ENCODE measurements around the gene SLC22A23.
A peak's percentile ranks its signal among the peaks of the same experiment; 100 is the strongest.

Gene SLC22A23

DNA sequence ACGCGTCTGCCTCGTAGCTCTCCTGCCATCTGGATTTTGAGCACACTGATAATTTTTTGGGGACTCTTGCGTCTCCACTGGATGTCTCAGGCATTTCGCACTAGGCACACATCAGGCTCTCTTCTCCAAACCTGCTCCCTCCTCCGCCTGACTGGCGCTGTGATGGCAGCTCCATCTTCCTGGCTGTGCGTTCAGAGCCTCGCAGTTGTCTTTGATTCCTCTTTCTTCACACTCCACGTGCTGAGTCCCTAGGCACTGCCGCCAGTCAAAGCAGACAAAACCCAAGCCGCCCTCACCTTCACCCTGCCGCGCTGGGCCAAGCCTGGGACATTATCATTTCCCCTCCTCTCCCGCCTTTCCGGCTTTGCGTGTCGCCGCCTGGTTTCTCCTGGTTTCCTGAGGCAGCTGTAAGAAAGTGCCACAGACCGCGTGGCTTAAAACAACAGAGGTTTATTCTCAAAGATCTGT, 197.3 kb downstream of the SLC22A23 start:
- H3K27ac ChIP-seq (ENCODE audit: poor library complexity, severe bottlenecking) = peak overlapping the region; percentile 45
- DNase-seq (ENCODE audit: low spot score) = no peak

DNA sequence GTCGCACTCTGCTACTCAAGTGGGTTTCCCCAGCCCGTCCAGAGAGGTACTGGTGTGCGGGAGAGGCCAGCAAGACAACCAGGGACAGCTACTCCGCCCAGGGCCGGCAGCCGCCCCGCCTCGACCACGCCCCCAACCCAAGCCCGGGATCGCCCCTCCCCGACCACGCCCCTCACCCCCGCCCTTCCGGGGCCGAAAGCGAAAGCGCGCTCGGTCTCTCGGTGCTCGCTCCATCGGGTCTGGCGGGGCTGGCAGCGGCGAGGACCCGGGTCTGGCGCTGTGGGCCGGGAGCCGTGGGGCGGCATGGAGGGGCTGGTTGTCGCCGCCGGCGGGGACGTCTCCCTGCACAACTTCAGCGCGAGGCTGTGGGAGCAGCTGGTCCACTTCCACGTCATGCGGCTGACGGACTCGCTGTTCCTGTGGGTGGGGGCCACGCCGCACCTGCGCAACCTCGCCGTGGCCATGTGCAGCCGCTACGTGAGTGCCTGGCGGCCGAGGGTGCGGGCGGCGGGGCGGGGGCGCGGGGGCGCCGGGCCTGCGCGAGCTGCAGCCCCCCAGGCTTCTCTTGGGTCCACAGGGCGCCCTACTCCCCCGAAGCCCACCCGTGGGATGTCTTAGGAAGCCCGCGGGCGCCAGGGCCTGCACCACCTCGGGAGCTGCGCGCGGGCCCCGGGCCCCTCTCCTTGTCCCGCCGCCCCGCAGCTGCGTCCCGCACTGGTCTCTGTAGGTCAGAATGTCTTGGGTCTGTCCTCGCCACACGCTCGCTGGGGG, 197.9 kb downstream of the SLC22A23 start, which contains the start of gene PSMG4:
TSS of gene PSMG4 (plus strand) at position 228 of the 771 bp plus-strand sequence. CDS start at position 304, 76 bp downstream.
- ATAC-seq (ENCODE audit: low read depth) = peak; percentile 86
- H3K4me3 ChIP-seq (ENCODE audit: severe bottlenecking) = peak within 1 kb of the TSS; percentile 69
- H3K36me3 ChIP-seq (ENCODE audit: low read depth) = peaks cover 24% of the 10 kb centered on the region
- peak; percentile 90 for DNase-seq (ENCODE audit: low spot score)
- peak within 1 kb of the TSS; percentile 45 for H3K27ac ChIP-seq (ENCODE audit: poor library complexity, severe bottlenecking)
- no peaks in the 10 kb centered on the region for H3K9me3 ChIP-seq (ENCODE audit: severe bottlenecking)
- TF ChIP-seq, protein P1, sequence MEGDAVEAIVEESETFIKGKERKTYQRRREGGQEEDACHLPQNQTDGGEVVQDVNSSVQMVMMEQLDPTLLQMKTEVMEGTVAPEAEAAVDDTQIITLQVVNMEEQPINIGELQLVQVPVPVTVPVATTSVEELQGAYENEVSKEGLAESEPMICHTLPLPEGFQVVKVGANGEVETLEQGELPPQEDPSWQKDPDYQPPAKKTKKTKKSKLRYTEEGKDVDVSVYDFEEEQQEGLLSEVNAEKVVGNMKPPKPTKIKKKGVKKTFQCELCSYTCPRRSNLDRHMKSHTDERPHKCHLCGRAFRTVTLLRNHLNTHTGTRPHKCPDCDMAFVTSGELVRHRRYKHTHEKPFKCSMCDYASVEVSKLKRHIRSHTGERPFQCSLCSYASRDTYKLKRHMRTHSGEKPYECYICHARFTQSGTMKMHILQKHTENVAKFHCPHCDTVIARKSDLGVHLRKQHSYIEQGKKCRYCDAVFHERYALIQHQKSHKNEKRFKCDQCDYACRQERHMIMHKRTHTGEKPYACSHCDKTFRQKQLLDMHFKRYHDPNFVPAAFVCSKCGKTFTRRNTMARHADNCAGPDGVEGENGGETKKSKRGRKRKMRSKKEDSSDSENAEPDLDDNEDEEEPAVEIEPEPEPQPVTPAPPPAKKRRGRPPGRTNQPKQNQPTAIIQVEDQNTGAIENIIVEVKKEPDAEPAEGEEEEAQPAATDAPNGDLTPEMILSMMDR (IDR thresholded peaks at IDR 0.05; ENCODE audit: poor library complexity, severe bottlenecking) = no peak
- no peaks in the 10 kb centered on the region for H3K27me3 ChIP-seq (ENCODE audit: insufficient read depth, poor library complexity, severe bottlenecking)
- H3K4me1 ChIP-seq (ENCODE audit: insufficient read depth, poor library complexity, severe bottlenecking) = peaks cover 7% of the 10 kb centered on the region

More for the DNA sequence above, 197.3 kb downstream of the SLC22A23 start:
- no peaks in the 10 kb centered on the region for H3K27me3 ChIP-seq (ENCODE audit: insufficient read depth, poor library complexity, severe bottlenecking)
- H3K36me3 ChIP-seq (ENCODE audit: low read depth) = peaks cover 30% of the 10 kb centered on the region
- TF ChIP-seq, protein P1 (IDR thresholded peaks at IDR 0.05; ENCODE audit: poor library complexity, severe bottlenecking) = no peak
- H3K4me3 ChIP-seq (ENCODE audit: severe bottlenecking) = peak overlapping the region; percentile 69
- H3K4me1 ChIP-seq (ENCODE audit: insufficient read depth, poor library complexity, severe bottlenecking) = peaks cover 7% of the 10 kb centered on the region
- peak; percentile 54 for ATAC-seq (ENCODE audit: low read depth)
- H3K9me3 ChIP-seq (ENCODE audit: severe bottlenecking) = no peaks in the 10 kb centered on the region

DNA sequence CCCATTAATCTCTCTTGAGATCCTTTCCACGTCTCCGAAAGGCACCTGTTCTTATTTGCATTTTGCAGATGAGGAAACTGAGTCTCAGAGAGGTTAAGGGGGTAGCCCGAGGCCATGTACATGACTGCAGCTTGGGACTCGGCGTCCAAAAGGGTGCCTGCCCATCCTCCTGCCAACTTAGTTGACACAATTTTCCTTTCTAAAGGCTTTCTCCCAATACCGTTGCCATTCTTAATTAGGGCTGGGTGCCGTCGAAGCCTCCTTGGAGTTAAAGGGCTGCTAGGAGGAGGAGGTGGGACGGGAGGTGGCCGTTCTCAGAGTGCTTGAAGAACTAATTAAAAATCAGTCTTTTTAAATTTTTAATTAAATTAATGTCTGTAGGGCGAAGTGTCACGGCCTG, 198.6 kb downstream of the SLC22A23 start:
- TF ChIP-seq, protein P1 (IDR thresholded peaks at IDR 0.05; ENCODE audit: poor library complexity, severe bottlenecking) = no peak
- Histone ChIP-seq H3K36me3 (ENCODE audit: low read depth) (peaks cover 17% of the 10 kb centered on the region), H3K27me3 (ENCODE audit: insufficient read depth, poor library complexity, severe bottlenecking) (no peaks in the 10 kb centered on the region), H3K4me3 (ENCODE audit: severe bottlenecking) (peak overlapping the region; percentile 69), H3K4me1 (ENCODE audit: insufficient read depth, poor library complexity, severe bottlenecking) (peaks cover 7% of the 10 kb centered on the region), H3K9me3 (ENCODE audit: severe bottlenecking) (no peaks in the 10 kb centered on the region), H3K27ac (ENCODE audit: poor library complexity, severe bottlenecking) (no peak overlapping the region)
- ATAC-seq (ENCODE audit: low read depth) = no peak
- no peak for DNase-seq (ENCODE audit: low spot score)

DNA sequence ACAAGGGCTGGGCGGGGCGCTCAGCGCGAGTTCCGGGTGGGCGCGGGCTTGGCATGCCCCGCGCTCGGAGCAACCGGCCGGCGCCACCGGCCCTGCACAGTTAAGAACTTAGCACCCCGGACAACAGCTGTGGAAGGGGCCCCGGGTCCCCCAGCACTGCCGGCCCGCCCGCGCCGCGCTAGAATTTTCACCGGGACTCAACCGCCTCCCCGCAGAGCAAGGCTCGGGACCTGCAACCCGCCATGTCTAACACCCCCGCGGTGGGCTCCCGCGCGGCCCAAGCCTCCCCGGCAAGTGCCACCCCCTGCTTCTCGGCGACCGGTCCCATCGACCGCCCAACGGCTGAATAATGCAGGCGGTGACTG, 203.3 kb downstream of the SLC22A23 start:
- DNase-seq (ENCODE audit: low spot score) (no peak), ATAC-seq (ENCODE audit: low read depth) (no peak)
- peaks cover 5% of the 10 kb centered on the region for H3K4me1 ChIP-seq (ENCODE audit: insufficient read depth, poor library complexity, severe bottlenecking)
- H3K9me3 ChIP-seq (ENCODE audit: severe bottlenecking) = no peaks in the 10 kb centered on the region
- H3K27me3 ChIP-seq (ENCODE audit: insufficient read depth, poor library complexity, severe bottlenecking) = no peaks in the 10 kb centered on the region
- no peak overlapping the region for H3K27ac ChIP-seq (ENCODE audit: poor library complexity, severe bottlenecking)
- no peaks in the 10 kb centered on the region for H3K36me3 ChIP-seq (ENCODE audit: low read depth)
- H3K4me3 ChIP-seq (ENCODE audit: severe bottlenecking) = no peak overlapping the region
- TF ChIP-seq, protein P1 (IDR thresholded peaks at IDR 0.05; ENCODE audit: poor library complexity, severe bottlenecking) = no peak

All from RWPE2 (cell line).